D721Med (cell line): Measurements from ENCODE around the gene ECT2.
"Not testable (repeated sequence)": the region's sequence is repeated elsewhere in the genome, so short reads cannot be mapped to it uniquely, and the experiment has no call there.

Experiments
- DNase-seq: peaks from one replicate; pipeline ENCODE4 v3.0.0; 2011; ENCODE audit warnings: low spot score; ENCODE audit not compliant: insufficient read length
- FAIRE-seq: peaks from 2 replicates; lab custom pipeline; 2011; peaks lifted over from hg19 to GRCh38; lab: Jason Lieb, UNC
- CTCF ChIP-seq: IDR thresholded peaks from 2 replicates; pipeline ENCODE4 v1.5.1; 2012; ENCODE audit warnings: mild to moderate bottlenecking, control low read depth; ENCODE audit not compliant: insufficient read depth; ENCODE audit errors: missing control alignments

Gene ECT2

DNA sequence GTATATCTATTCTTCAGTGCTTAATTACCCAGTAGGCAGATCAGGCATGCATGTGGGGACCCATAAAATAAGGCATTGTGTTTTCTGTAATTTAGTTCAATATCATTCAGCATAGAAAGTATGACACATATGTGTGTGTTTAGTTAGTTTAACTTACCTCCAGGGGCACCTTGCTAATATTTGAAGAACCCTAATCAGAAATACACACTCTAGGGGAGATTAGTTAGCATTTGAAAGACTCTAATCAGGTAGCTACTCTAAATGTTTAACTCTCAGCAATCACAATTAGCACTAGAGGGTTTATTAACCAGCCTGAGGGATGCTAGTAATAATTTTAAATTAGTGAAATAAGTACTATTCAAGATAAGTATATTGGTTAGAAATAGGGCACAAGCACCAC, 104.5 kb downstream of the ECT2 start:
- no peak for DNase-seq
- TF ChIP-seq CTCF: no peak
- no peak for FAIRE-seq

DNA sequence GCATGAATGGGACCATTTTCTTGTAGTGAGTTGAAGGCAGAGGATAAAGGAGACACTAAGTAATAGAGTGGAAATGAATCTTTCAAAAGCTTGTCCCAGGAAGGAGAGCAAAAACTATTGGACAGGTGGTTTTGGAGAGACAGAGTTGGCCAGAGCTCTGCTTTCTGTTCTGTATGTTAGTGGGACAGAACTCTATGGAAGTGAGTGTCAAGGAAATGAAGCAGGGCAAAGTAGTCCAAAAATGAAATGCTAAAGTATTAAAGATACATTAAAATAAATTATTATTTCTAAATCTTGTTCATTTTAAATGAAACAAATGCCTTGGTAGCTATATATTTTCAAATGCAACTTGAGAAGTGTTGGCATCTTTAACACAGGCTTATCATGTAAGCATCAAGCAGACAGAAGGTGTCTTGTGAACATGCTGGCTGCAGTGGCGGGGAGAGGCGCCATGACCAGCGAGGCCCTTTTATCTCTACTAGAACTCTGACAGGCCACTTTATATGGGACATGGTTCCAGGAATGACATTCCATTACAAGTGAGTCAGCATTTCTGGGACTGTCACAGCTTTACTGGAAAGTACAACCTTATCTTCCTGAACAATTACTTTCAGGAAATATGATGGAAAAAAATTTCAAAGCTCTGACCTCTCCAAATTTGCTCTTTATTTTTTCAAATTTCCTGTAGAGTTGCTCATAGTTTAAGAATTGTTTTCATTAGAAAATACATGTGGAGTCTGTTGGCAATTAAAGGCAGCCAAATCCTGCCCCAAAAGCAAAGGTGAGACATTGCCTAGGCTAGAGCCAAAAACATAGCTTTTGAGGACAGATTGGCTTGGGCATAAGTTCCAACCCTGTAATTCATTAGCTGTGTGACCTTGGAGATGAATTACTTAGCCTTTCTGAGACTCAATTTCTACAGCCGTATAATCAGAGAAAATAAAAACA, 106.5 kb downstream of the ECT2 start:
- TF ChIP-seq CTCF: no peak
- FAIRE-seq (no peak), DNase-seq (no peak)

GRCh38 chr3:172859041-172859440, 108.5 kb downstream of the ECT2 start:
- DNase-seq: no peak
- no peak for TF ChIP-seq CTCF
- FAIRE-seq: no peak

DNA sequence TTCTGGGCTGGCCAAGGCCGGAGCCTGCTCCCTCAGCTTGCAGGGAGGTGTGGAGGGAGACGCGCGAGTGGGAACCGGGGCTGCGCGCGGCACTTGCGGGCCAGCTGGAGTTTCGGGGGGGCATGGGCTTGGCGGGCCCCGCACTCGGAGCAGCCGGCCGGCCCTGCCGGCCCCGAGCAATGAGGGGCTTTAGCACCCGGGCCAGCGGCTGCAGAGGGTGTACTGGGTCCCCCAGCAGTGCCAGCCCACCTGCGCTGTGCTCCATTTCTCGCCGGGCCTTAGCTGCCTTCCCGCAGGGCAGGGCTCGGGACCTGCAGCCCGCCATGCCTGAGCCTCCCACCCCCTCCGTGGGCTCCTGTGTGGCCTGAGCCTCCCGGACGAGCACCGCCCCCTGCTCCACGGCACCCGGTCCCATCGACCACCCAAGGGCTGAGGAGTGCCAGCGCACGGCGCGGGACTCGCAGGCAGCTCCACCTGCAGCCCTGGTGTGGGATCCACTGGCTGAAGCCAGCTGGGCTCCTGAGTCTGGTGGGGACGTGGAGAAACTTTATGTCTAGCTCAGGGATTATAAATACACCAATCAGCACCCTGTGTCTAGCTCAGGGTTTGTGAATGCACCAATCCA, 116.3 kb downstream of the ECT2 start:
- FAIRE-seq, DNase-seq: not testable (repeated sequence)

DNA sequence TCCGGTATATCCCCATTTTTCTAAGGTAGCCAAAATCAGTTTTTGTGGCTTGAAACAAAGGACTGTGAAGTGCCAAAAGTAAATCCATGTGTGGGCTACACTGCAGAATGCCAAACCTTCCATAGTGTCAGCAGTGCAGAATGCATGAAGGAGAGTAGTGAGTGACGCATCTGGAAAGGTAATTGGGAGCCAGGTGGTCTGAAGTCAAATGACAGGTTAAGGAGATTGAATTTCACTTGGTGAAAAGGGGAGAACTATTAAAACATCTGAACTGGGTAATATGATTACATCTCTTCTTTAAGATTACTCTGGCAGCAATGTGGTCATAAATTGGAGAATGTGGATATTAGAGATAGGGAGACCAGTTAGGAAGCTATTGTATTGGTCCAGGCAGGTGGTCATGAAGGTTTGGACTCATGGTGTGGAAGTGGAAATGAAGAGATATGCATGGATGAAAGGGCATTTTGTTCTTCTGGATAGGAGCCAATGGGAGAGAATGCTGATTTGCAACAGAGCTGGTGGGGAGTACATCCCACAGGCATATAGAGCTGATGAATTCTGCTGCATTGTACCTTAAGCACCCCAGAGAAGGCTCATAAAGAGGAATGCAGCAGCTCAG, 118.2 kb downstream of the ECT2 start:
- no peak for FAIRE-seq
- no peak for DNase-seq
- no peak for TF ChIP-seq CTCF

DNA sequence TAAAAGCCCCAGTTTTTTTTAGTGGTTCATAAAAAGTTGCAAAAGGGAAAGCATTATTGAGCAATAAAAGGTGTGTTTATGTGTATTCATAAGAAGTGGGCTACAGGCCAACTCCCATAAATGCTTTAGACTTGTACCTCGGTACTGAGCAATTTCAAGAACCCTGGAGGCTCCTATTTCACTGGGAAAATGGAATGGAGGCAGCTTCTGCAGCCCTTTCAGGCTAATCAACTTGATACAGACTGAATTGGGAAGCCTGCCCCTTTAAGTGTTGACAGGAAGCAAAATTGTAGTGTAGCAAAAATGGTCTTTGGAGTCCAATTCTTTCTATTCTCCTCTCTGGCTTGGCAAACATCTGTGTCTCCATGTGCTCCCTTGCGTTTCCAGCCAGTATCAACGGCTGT, 118.8 kb downstream of the ECT2 start:
- DNase-seq (no peak), FAIRE-seq (no peak)
- no peak for TF ChIP-seq CTCF

DNA sequence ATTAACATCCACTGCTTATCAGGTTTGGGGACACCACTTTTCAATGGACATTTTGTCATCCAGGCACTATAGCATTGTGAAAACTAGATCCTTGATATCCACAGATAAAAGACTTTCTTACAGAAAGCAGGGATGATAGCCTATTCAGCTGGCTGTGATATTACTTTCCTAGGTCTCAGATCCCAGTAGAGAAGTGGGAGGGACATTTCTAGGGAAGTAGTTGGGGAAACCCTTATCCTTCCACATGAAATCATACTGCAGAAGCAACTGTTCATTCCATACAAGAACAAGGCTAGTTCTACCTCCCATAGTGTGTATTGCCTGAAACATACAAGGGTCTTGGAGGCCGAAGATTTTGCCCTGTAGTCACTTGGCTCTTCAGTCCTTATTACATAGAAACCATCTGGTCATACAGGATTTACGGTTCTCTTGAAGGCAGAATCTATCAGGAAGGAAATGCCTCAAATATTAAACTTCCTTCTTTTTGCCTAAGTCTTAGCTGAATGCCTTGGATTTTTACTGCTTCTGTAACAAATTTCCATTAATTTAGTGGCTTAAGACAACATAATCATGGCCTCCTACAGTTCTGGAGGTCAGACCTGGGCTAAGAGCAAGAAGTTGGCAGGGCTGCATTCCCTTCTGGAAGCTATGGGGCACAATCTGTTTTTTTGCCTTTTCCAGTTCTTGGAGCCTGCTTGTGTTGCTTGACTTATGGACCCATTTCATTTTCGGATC, 119.4 kb downstream of the ECT2 start:
- TF ChIP-seq CTCF: no peak
- no peak for FAIRE-seq
- no peak for DNase-seq
